RPMI7951 (cell line): ENCODE results near the gene GNPAT. TPM values are rescaled to one million over a fixed set of nuclear protein-coding genes. Genes with fewer than 3 reads are reported as not detected.

ENCODE experiments used
- DNase-seq: peaks from one replicate; pipeline ENCODE4 v3.0.0-alpha.2; 2012; ENCODE audit warnings: low read depth
- total RNA-seq: library from RNA; depleted of rRNA; stranded (reverse); fragments of >200 nt; shearing (Covaris generic); gene quantifications from 2 replicates; pipeline ENCODE4 v1.2.3, GENCODE V29; 2014

Gene GNPAT
- total RNA-seq, 1 experiment from 2014 or later, result 74.0 TPM

- DNase-seq, result no peak
These were observed 27.0 kb upstream of the GNPAT start for GRCh38 chr1:231213831-231214573.

DNA sequence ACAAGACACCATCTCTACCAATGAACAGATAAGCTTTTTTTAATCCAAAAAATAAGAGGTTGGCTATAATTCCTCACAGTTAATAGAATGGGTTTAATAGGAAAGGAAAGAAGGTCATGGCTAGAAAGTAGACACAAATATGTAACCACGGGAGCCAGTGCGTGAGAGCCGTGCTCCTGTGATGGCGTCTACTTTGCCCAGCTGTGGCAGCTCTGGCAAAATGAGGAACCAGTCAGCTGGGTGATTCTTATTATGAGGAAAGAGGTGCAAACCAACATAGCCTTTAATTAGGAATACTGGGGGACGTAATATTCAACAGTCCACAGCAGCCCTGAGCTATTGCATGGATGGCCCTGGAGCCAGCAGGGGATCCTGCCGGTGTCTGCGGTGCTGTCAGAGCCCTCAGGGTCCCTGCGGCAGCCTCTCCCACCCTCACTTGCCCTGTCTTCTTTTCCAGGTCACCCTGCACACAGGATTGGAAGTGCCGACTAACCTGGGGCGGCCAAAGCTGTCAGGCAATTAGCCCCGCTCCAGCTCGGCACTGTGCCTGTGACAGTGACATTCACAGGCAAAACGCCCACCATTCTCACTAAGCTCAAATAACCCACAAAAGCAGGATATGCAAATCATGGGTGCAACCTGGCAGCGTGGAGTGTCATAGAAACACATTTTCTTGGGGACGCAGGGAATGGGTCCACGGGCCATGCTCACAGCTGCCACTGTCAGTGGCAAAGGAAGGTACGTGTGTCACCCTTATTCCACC, 25.9 kb upstream of the GNPAT start:
- DNase-seq, result no peak

DNA sequence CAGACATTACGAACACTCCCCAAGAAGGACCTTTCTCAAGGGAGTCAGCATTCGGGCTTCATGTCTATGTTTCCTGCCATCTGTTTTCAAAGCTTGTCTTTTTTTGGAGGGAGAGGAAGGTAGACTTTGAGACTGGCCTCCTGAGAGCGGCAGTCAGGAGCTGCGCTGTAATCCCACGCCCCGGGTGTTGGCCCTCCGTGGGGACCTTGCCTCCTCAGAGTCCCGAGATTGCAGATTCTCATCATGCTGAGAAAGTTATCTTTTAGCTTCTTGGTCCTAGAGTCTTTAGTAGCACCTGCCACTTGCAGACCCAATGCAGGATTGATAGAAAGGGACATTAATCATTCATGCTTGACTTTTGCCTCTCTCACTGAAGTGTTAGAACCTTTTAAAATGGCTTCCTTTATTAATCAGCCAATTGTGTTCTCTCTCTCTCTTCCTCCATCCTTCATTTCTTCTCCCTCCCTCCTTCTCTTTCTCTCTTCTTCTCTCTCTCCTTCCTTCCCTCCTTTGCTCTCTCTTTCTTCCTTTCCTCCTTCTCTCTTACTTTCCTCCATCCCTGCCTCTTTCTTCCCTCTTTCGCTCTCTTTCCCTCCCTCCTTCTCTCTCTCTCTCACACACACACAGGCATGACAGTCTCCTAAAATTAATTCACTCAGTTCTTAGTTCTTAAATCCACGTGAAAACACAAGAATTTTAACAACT, 25.2 kb upstream of the GNPAT start:
- no peak for DNase-seq

- no peak for DNase-seq
These were observed 24.5 kb upstream of the GNPAT start for GRCh38 chr1:231216498-231216897.

- no peak for DNase-seq
These were observed 24.0 kb upstream of the GNPAT start for GRCh38 chr1:231217056-231217455.

- no peak for DNase-seq
These were observed 22.9 kb upstream of the GNPAT start for GRCh38 chr1:231218078-231218477.

DNA sequence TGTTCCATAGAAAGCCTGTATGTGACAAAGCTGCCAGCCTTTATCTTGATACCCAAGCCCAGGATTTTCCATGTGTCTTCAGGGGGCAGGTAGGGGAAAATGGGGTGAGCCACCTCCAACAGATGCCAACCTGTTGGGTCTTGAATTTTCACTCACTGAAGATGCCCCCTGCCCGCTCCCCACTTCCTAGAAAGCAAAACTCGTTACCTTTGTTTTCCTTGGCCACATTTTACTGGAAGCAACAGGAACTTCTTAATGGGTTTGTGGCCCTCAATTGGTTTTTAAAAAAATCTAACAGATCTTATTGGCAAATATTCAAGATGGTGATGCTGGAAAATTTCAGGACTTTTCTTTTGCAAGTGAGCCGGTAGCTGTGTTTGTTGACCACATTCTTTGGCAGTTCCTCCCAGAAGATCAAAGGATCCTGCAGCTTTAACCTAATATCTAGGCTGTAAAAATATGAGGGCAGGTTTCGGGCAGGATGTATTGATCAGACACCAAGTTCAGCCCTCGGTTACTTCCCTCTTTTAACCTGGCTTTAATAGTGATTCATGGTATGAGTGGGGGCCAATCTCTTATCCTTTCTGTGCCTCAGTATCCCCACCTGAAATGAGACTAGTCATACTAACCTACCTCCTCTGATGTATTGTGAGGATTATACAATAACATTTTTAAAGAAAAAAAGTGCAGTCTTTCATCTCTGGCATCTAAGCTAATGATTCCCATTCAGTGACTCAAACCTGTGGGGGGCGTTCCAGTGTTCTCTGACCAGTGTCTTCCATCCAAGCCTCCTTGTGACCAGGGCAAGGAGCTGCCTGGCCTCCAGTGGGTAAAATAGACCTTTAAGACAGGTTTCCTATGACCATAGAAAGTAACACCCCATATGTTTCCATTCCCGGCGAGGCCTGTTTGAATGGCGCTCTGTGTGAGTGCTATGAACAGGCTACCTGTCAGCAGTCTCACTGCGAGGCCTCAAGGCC, 21.3 kb upstream of the GNPAT start:
- DNase-seq, result no peak

GRCh38 chr1:231220801-231221200, 20.2 kb upstream of the GNPAT start:
- no peak for DNase-seq

DNA sequence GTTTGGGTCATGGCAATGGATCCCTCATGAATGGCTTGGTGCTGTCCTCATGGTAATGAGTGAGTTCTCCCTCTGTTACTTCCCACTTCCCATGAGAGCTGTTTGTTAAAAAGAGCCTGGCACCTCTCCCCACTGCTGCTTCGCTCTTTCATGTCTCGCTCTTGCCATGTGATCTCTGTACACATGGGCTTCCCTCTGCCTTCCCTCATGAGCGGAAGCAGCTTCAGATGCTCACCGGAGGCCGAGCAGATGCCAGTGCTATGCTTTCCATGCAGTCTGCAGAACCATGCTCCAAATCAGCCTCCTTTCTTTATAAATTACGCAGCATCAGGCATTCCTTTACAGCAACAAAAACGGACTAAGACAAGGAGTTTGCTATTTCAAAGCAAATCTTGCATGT, 14.9 kb upstream of the GNPAT start:
- DNase-seq, result no peak

GRCh38 chr1:231231511-231231910, 9.5 kb upstream of the GNPAT start:
- no peak for DNase-seq

- no peak for DNase-seq
These were observed 7.9 kb upstream of the GNPAT start for GRCh38 chr1:231232870-231233734.

- DNase-seq, result no peak
These were observed 7.1 kb upstream of the GNPAT start for GRCh38 chr1:231233735-231234417.

GRCh38 chr1:231234506-231234905, 6.5 kb upstream of the GNPAT start:
- no peak for DNase-seq

DNA sequence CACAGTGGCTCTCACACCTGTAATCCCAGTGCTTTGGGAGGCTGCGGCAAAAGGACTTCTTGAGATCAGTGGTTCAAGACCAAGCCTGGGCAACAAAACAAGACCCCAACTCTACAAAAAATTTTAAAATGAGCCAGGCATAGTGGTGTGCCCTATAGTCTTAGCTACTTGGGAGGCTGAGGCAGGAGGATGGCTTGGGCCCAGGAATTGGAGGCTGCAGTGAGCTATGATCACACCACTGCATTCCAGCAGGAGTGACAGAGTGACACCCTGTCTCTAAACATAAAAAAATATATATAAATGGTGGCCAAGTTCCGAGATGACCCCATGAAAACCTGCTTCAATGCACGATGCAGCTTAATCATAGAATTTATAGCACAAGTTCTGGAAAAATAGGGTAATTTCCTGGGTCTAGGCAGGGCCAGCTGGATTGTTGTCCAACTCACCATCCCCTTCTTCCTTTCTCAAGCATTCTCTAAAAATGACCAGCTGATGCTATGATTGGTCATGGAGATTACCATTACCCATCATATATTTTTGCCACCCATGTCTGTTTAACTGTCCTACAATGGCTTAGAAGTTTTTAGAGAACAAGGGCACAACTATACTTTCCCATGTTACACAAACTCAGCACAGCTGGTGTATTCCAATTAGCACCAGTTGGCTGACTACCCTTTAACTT, 5.3 kb upstream of the GNPAT start:
- DNase-seq, result no peak

GRCh38 chr1:231236208-231236591, 4.8 kb upstream of the GNPAT start:
- no peak for DNase-seq

DNA sequence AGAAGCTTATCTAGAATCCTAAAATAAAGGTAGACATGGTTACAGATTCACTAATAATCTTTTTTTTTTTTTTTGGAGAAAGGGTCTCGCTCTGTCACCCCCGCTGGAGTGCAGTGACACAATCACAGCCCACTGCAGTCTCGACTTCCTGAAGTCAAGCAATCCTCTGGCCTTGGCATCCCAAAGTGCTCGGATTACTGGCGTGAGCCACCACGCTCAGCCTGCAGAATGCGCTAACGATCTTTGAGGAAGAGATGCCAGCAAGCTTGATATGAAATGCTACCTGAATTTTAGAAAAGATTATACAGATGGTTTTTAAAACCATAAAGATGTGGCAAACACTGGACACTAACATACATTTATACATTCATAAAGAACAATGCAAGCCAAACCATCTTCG, 4.1 kb upstream of the GNPAT start:
- DNase-seq, result no peak

GRCh38 chr1:231238298-231238697, 2.7 kb upstream of the GNPAT start:
- DNase-seq, result no peak

DNA sequence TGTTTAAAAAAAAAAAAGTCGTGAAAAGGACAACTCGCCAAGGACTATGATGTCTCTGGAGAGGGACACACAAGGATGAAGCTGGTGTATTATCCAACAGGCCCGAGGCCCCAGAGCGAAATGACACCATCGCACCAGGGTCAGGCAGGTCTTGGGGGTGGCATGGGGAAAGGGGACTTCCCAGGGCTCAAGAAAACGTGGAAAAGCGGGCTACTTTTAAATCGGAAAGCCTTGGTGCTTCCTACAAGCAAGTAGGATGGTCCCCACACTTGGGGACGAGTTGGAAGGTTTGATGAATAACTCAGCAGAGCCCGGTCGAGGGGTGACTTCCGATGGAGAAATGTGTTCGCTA, 505 bp upstream of the GNPAT start:
- DNase-seq, result peak; percentile 11

- DNase-seq, result peak; percentile 11
These were observed 738 bp downstream of the GNPAT start for GRCh38 chr1:231241750-231242149.
